ENCODE measurements around the gene CYTL1. TPM values are rescaled to one million over a fixed set of nuclear protein-coding genes. Genes with fewer than 3 reads are reported as not detected.
A peak's percentile ranks its signal among the peaks of the same experiment; 100 is the strongest.

The CYTL1 gene
- total and polyA plus RNA-seq, 9 of the 15 experiments (the other 6 are each of a cell fraction or from before 2014, with no cell fraction given), result not detected

DNA sequence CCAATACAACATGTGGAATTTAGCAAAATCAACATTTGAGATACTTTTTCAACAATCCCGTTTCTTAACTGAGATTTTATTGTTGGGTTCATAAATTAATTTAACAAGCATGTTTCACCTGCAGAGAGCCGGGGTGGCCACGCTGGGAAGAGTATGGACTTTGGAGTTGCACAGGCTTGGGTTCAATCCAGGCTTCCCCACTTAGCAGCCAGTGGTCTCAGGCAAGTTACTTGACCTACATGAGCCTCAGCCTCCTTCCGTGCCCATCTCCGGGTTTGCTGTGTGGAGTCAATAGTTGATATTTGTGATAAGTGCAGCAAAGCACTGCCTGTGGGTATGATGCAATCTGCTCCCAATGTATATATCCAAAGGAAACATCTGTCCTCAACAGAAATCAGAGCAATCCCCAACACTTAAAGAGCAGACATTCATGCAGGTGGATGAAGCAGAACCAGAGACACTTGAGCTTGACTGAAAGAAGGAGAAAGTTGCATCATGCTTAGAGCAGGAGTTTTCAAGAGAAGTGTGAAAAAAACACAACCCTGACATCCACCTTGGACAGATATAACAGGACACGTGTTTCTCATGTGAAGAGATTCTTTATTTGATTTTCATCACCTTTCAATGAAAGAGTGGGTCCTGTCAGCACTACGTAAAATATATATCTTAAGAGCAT lies 5.1 kb downstream of the CYTL1 start (continued):
- TF ChIP-seq HNRNPLL (IDR thresholded peaks at IDR 0.05; ENCODE audit: low read depth, low read length, poor library complexity, severe bottlenecking), result no peak
- TF ChIP-seq CBFA2T2 (conservative IDR thresholded peaks at IDR 0.05), result peak; percentile 76
- TF ChIP-seq JUN (IDR thresholded peaks at IDR 0.05; ENCODE audit: borderline replicate concordance, low read depth, low read length), result 0 out of 2 replicates have a peak, but pooled peaks have one; percentile 8
- TF ChIP-seq JUN (CRISPR knock-in tag; IDR thresholded peaks at IDR 0.05; ENCODE audit: borderline replicate concordance), result no peak
- TF ChIP-seq NBN (IDR thresholded peaks at IDR 0.05; ENCODE audit: low read depth), result peak; percentile 79; the same call in 1 of the 2 replicates
- peak; percentile 50; the same call in 1 of the 2 replicates for TF ChIP-seq MYC (IDR thresholded peaks at IDR 0.05; ENCODE audit: low read depth, low read length)
- TF ChIP-seq MYC (CRISPR knock-in tag; IDR thresholded peaks at IDR 0.05; ENCODE audit: borderline replicate concordance, low read depth), result no peak
- TF ChIP-seq ZNF197 (CRISPR knock-in tag; IDR thresholded peaks at IDR 0.05; ENCODE audit: low read depth), result 0 out of 2 replicates have a peak, but pooled peaks have one; percentile 48
- peak; percentile 92 for TF ChIP-seq MGA (IDR thresholded peaks at IDR 0.05)
- TF ChIP-seq TRIM24 (IDR thresholded peaks at IDR 0.05), result peak; percentile 90 to 96
- TF ChIP-seq TEAD4 (IDR thresholded peaks at IDR 0.05; ENCODE audit: low read length), result peak; percentile 41; the same call in 1 of the 2 replicates
- no peak for TF ChIP-seq TEAD4 (CRISPR knock-in tag; IDR thresholded peaks at IDR 0.05; ENCODE audit: borderline replicate concordance)
- TF ChIP-seq SMAD3 (CRISPR knock-in tag; conservative IDR thresholded peaks at IDR 0.05), result no peak
- no peak for TF ChIP-seq NR2C2 (CRISPR knock-in tag; IDR thresholded peaks at IDR 0.05)
- peak; percentile 58; the same call in 1 of the 2 replicates for TF ChIP-seq NR2C2 (tag; IDR thresholded peaks at IDR 0.05)
- peak; percentile 35; the same call in 1 of the 2 replicates for TF ChIP-seq KLF16 (IDR thresholded peaks at IDR 0.05)
- peak; percentile 78 for TF ChIP-seq ZNF589 (CRISPR knock-in tag; IDR thresholded peaks at IDR 0.05; ENCODE audit: low read depth)
- TF ChIP-seq MAZ (CRISPR knock-in tag; conservative IDR thresholded peaks at IDR 0.05 in 1 of 2, IDR thresholded peaks at IDR 0.05 in 1 of 2), result peak in 1 of 2 experiments; percentile 33; a peak in 1 of 4 replicates
